Measurements from ENCODE around the gene SLC6A4. TPM values are rescaled to one million over a fixed set of nuclear protein-coding genes. Genes with fewer than 3 reads are reported as not detected.
"Not testable (repeated sequence)": the region's sequence is repeated elsewhere in the genome, so short reads cannot be mapped to it uniquely, and the experiment has no call there.

The SLC6A4 gene
- polyA plus RNA-seq, 4 donors, result 0.61 to 1.1 (median 0.80) TPM

DNA sequence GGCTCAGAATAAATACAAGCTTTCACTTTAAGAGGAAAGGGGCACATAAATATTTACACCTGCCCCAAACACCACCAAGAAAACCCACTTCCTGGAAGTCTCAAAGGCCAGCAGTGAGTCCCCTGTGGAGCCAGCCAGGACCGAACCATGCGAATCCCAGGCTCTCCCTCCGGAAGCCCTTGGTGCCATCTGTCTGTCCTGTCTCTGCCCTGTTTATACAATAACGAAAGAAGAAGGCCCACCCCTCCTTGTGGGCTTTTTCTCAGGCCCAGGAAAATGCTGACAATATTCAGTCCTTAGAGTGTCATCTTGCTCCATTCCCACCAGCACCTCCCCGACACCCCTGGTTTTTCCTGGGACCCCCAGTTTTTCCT lies 3.6 kb upstream of the SLC6A4 start:
- no peak for DNase-seq (ENCODE audit: low read depth in 4 of 4, low spot score in 3 of 4)

DNA sequence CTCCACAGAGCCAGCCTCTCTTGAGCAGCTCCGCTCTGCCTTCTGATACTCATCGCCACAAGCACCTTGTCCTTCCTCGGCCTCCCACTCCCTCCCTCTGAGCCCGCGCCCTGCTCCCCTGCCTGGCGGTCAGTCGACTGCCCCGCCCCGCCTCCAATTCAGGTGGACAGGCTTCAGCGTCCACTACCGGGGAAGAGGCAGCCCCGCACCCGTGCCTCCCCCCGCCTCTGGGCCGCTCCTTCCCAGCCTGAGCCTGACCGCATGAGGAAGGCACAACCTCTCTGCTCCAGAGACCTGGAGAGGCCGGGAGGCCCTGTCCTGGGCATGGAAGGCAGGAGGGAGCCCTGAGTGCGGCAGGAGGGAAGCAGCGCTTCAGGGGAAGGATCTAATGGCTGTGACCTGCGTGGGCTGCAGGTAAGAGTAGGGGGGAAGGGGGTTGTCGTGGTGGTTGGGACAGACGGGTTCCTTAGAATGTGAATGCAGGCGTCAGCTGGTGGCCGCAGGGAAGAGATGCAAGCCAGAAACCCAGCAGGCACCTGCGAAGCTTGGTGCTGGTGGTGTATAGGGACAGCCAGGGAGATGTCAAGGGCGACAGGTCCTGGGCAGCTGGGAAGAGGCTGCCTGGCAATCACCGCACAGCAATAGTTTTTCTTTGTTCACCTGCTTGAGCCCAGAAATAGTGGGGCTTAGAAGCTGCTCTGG lies 3.0 kb upstream of the SLC6A4 start:
- no peak for DNase-seq (ENCODE audit: low read depth in 4 of 4, low spot score in 3 of 4)

DNA sequence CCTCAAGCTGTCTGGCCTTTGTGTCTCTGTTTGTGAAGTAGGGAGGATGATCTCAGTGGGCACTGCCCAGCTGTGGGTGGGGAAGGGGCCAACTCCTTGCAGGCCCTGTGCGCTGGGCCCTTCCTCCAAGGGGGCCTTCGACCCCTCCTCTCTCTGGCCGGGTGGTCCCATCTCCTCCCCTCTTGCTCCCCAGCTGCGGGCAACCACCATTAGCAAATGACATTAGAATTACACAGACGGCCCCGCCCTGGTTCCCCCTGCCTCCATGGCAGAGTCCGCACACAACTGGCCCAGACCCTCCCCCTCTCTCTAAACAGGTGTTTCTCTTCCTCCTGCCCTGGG lies 2.5 kb upstream of the SLC6A4 start:
- DNase-seq (ENCODE audit: low read depth in 4 of 4, low spot score in 3 of 4), result no peak

DNA sequence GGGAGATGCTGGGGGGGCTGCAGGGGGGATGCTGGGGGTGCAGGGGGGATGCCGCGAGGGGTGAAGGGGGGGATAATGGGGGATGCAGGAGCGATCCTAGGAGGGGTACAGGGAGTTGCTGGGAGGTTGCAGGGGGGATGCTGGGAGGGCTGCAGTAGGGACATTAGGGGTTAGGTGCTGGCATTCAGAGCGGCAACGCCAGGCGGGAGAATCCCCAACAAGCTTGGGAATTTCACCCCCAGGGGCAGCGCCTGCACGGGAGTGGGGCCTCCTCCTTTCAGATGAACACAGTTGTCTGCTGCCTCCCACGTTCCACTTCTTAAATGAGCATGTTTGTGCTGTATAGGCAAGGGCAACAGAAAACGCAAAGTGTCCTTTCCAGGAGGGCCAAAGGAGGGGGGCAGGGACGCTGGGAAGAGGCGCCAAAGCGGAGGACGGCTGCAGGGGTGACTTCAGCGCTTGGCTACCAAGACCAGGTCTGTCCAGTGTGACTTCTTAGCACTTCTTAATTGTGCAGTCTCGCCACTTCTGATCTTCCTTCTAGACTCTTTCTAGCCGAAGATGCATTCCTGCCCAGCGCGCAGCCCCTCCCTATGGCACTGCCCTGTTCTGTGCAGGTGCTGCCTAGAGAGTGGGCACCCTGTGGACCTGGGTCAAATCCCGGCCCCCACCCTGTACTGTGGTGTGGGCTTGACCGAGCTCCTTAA lies 2.0 kb upstream of the SLC6A4 start:
- DNase-seq (ENCODE audit: low read depth in 4 of 4, low spot score in 3 of 4), result no peak

DNA sequence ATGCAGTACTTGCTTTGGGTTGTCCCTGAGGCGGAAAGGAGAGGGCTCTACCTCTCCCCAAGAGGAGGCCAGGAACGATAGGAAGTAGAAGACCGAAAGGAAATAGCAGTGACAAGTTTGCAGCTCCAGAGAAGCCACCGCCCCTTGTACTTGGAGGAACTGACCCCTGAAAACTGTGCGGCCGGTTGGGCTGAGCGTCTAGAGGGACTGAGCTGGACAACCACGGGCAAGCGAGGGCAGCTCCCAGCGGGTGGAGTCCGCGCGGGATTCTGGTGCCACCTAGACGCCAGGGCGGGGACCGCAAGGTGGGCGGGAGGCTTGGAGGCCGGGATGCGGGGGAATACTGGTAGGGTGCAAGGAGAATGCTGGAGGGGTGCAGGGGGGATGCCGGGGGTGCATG lies 1.3 kb upstream of the SLC6A4 start:
- peak in 3 of 4 donors; percentile 38 to 55 (median 52) for DNase-seq (ENCODE audit: low read depth in 4 of 4, low spot score in 3 of 4)

DNA sequence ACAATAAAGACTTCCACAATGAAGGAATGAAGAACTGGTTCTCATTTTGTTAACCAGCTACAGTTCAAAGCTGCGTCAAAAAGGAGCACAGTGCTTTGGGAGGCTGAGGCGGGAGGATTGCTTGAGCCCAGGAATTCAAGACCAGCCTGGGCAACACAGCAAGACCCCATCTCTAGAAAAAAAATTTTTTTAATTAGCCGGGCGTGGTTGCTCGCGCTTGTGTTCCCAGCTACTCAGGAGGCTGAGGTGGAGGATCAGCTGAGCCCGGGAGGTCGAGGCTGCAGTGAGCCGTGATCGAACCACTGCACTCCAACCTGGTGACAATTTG lies 764 bp upstream of the SLC6A4 start:
- DNase-seq (ENCODE audit: low read depth in 4 of 4, low spot score in 3 of 4), result no peak

DNA sequence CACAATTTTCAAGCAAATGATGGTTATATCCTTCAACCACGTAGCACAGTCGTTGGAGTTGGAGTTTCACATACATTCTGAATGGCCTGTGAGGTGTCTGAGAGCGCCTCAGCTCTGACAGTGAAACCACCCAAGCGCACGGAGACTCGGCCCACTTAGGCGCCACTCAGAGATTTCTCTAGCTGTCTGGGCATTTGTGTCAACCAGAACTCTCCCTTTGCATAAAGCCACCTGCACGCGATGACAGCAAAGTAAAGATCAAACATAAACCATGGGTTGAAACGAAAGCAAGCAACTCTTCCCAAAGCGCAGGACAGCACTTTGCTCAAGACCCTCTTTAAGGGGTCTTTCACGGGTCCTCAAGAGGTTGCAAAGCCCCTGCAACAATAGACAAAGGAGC lies 533 bp downstream of the SLC6A4 start:
- no peak for DNase-seq (ENCODE audit: low read depth in 4 of 4, low spot score in 3 of 4)

DNA sequence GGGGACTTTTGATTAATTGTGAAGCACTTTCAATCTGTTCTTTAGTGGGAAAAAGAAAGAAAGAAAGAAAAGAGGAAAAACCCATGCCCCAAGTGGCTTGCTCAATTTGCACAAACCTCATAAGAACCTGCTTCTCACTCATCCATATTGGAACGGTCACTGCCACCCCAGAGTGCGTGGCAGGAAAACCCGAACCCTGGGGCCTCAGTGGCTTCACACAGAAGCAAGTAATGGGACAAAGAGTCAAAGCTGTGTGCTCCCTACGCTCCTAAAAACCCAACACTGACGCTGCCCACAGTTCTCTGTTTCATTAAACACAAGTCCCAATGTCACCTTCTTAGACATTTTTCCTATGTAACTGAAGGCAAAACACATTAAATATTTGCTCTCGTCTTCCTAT lies 1.2 kb downstream of the SLC6A4 start:
- no peak for DNase-seq (ENCODE audit: low read depth in 4 of 4, low spot score in 3 of 4)

DNA sequence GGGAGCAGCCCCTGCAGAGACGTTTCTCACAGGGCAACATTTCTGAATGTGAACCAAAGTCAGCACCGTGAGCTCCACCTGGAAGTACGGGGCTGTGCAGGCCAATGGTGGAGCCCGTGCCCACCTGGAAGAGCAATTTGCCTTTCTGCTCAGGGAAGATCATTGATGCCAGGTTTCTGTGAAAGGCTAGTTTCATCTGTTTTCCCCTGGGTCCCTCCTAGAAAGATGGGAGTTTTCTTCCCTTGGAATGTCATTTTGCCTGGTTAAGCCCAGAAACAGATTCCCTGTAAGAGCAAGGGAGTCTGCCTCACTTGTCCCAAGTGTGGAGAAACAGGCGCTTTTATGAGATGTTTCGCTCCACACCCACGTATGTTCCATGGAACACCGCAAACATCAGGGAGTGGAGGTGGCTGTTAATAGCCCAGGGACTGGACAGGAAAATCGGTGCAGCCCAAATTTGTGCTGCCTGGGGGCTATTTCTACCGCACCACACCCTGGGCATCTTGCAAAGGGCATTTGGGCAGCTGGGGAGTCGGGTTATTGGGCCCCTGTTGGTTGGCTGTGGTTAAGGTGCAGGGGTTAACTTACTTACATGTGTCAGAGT lies 2.6 kb downstream of the SLC6A4 start:
- no peak for DNase-seq (ENCODE audit: low read depth in 4 of 4, low spot score in 3 of 4)

DNA sequence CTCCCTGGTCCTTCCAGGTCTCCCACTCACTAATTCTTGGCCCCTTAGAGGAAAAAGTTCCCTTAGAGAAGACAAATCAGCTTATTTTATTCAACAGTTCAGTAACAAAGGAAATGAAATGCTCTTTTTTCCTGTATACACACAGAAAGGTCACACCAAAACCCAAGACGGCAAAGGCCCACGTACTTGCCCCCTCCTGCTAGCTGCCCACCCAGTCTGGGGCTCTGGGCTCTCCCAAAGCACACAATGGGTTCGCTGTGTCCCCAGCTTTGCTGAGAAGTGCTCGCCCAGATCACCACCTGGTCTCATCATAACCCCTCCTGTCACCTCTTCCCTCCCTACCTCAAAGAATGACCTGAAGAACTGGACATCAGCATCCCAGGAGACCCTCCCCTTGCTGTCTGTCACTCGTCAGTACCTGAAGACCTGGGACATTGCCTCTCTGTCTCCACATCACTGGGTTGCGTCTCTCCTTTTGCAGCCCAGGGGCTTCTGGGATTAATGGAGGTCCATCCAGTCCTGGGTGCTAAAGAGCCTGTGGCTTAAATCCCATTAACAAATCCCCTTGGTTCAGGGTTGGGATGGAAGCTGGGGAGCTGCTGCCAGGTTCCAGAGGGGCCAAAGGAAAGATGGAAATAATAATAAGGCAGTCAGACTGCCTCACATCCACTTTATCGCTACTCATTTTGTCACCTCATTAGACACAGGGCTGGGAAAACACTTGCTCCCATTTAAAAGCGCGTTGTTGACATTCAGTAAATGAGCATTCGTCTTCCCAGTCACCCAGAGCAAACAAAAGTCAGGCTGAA lies 3.3 kb downstream of the SLC6A4 start:
- DNase-seq (ENCODE audit: low read depth in 4 of 4, low spot score in 3 of 4), result no peak

DNA sequence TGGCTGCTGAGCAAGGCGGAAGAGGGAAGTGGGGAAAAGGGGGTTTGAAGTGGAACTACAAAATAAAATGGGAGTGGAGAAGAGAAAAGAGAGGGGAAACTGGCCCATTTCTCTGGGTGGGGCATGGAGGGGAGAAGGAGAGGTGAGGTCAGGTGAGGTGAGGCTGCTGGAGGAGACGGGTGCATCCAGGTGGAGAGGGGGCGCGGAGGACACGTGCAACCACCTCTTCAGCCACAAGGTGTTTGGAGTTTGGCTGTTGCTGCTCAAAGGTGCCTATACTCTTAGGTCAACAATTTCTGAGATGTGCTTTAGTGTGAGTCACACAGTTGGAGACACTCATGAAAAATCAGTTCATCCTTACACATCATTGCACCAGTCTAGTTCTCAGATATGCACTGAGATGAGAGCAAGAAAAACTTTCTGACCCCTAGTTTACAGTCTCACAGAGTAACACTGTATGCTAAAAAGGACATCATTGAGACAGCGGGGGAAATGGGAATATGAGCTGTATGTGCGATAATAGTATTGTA lies 4.8 kb downstream of the SLC6A4 start:
- DNase-seq (ENCODE audit: low read depth in 4 of 4, low spot score in 3 of 4), result no peak

DNA sequence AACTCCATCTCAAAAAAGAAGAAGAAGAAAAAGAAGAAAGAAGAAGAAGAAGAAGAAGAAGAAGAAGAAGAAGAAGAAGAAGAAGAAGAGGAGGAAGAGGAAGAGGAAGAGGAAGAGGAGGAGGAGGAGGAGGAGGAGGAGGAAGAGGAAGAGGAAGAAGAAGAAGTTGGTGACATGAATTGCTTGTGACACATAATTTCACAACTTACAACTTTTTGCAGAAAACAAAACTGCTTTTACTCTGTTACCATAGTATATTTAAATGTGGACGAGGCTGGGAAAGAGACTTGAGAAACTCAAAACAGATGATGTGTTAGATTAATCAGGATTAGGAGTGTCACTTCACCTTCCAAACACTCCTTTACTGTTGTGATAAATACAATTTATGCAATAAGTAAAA lies 5.5 kb downstream of the SLC6A4 start:
- DNase-seq (ENCODE audit: low read depth in 4 of 4, low spot score in 3 of 4), result not testable (repeated sequence)

DNA sequence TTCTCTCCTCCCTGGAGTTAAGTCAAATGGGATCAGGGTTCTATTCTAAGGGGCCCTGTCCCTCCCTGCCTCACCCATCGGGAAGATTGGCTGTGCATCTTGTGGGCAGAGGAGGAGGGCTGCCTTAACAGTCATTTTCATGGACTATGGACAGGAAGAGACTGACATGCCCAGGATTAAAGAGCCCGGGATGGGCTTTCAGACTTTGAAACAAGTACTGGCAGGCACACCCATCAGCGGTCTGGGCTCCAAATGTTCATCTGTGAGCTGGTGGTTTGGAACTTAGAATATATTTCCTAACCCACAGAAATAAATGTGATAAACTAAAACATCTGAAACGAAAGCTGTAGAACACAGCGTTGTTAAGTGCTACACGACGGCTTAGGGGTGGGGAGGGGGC lies 6.5 kb downstream of the SLC6A4 start:
- DNase-seq (ENCODE audit: low read depth in 4 of 4, low spot score in 3 of 4), result no peak

DNA sequence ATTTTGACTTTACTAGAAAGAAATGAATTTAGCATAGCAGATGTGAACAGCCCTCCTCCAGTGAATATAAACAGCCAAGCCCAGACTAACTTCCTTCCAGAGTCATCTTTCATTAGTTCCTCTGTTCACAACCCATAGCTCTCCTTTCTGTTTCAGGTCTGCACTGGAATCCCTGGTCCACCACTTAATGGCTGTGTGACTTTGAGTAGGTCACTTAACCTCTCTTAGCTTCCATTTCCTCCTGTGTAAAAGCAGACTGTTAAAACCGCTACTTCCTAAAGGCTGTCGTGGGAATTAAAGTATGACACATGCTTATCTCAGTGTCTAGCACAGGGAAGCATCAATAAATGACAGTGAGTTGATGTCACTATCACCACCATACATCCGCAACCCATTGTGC lies 7.5 kb downstream of the SLC6A4 start:
- no peak for DNase-seq (ENCODE audit: low read depth in 4 of 4, low spot score in 3 of 4)

DNA sequence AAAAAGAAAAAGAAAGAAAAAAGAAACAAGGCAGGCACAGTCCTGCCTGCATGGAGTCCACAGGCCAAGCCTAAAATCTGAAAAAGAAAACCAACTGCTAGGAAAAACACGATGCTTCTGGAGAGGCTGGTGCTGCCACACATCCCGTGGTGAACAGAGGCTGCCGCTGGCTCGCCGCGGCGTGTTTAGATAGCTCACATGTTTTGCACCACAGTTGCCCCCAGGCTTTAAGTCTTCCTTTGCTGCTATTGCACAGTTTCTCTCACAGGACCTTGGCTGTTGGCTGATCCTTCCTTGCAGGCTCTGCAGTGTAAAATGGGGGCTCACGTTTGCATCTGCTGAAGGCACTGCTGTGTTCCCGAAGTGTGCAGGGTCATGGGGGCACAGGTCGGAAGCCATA lies 8.6 kb downstream of the SLC6A4 start:
- no peak for DNase-seq (ENCODE audit: low read depth in 4 of 4, low spot score in 3 of 4)

DNA sequence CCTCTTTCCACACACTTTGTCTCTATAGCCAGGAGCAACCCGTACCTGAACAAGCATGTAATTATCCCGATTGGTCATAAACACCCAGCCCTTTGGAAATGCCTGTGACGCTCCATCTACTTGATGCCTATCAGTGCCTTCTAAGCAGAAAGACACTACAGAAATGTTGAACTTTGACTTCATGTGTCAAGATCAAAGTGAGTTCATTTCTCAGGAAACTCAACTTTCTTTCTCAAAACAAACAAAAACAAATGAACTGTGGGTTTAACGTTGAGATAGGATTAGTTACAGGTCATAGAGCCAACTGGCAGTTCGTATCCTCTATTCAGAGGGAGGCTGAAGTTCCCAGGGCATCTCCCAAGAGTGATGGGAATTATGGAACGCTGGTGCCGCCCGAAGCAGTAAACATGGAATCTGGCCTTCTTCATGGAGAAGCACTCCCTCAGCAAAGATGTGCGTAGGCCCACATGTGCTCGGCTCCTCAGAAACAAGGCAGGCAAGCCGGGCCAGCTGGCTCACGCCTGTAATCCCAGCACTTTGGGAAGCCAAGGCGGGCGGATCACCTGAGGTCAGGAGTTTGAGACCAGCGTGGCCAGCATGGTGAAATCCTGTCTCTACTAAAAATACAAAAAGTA lies 9.5 kb downstream of the SLC6A4 start:
- DNase-seq (ENCODE audit: low read depth in 4 of 4, low spot score in 3 of 4), result no peak

DNA sequence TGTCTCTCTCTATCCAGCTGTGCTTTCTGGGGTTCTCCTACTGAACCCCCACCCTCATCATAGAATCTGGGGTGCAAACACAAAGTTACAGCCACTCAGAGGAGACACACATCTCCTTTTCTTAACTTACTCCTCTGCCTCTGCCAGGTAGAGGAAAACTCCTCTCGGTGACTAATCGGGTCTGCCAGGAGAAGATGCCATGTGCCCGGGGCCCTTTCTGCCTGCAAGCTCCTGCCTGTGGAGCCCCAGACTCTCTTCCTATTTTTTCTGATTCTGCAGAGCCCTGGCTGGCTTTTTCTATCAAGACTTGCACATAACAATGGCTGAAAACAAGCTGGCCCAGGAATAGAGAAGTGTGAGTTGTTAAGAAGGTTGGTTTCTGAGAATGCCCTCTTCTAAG lies 10.4 kb downstream of the SLC6A4 start:
- no peak for DNase-seq (ENCODE audit: low read depth in 4 of 4, low spot score in 3 of 4)

DNA sequence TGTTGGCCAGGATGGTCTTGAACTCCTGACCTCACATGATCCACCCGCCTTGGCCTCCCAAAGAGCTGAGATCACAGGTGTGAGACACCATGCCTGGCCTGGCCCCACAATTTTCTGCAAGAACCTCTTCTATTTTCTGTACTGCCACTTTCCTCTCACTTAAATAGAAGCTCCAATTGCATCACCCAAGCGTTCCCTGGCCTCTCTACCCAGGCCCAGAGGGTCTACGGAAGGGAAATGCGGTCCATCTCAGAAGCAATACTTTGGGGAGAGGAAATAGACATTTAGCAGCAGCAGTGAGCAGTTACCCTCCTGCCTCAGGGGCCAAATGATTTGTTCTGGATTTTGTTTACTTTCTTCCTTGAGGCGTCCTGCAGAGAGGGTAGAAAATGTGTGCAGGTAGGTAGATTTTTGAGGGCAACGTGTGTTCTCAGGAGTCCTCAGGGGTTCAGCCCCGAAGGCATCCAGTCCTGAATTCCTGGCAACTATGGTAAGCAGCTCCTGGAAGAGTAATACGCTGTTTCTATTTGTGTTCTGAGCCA lies 11.0 kb downstream of the SLC6A4 start:
- DNase-seq (ENCODE audit: low read depth in 4 of 4, low spot score in 3 of 4), result no peak

DNA sequence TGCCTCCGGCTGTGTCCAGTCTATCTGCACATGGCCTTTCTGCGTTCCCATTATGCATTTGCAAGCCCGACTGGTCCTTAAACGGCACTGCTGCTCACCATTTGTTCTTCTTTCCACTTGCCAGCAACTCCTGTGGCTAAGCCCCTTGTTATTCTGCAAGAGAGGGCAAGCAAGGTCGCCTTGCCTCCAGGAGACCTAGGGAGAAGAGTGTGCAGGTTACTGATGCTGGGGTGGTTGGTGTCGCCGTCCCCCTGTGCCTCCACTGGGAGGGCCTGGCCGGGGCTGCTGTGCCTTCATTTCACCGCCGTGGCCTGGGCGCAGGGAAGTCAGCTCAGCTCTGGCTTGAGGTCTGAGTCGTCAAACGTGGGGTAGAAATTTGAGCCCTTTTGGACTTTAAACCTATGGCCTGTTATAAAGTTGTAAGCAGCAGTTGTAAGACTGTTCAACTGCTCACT lies 12.7 kb downstream of the SLC6A4 start:
- no peak for DNase-seq (ENCODE audit: low read depth in 4 of 4, low spot score in 3 of 4)

DNA sequence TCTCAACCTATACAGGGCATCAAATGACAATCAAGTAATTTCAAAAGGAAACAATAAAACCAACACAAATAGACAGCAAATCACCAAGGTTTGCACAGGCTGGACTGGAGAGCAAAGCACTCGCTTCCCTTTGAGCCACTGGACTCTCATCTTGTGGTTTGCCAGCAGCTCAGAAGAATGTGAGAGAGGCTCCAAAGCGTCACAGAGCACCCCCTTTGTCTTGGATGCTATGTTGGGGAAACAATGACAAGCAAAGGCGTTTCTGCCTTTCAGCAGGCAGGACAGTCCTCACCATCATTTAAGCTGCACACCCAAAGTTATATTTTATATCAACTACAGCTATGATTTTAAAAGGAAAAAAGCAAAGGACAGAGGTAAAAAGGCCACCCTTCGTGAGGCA lies 13.2 kb downstream of the SLC6A4 start:
- DNase-seq (ENCODE audit: low read depth in 4 of 4, low spot score in 3 of 4), result no peak
